Liver (tissue), 9 donors: Measurements from ENCODE around the gene BCAR3. TPM values are rescaled to one million over a fixed set of nuclear protein-coding genes. Genes with fewer than 3 reads are reported as not detected.

Source experiments
- DNase-seq: peaks from one replicate; pipeline ENCODE4 v3.0.0-alpha.2; 2017; ENCODE audit warnings: low spot score
- H3K27ac ChIP-seq, 2 donors: one replicate each; pipeline ENCODE4 v1.7.0; 2013; ENCODE audit warnings: inconsistent platforms in 2 of 2, low read length in 2 of 2, control low read depth in 1 of 2, low read depth in 1 of 2, mild to moderate bottlenecking in 1 of 2
- H3K27me3 ChIP-seq, 4 donors: one replicate each; pipeline versions ENCODE4 v1.6.1 to v1.7.0; 2013; ENCODE audit warnings: low read length in 3 of 4, inconsistent platforms in 1 of 4, mild to moderate bottlenecking in 1 of 4, moderate library complexity in 1 of 4; ENCODE audit not compliant: control insufficient read depth in 4 of 4, insufficient read depth in 4 of 4
- H3K36me3 ChIP-seq, 4 donors: one replicate each; pipeline versions ENCODE4 v1.6.1 to v1.7.0; 2013; ENCODE audit warnings: low read length in 3 of 4, mild to moderate bottlenecking in 3 of 4, low read depth in 1 of 4, moderate library complexity in 1 of 4; ENCODE audit not compliant: control insufficient read depth in 4 of 4, insufficient read depth in 3 of 4
- H3K4me1 ChIP-seq, 4 donors: one replicate each; pipeline versions ENCODE4 v1.6.1 to v1.7.0; 2013; ENCODE audit warnings: low read length in 3 of 4, mild to moderate bottlenecking in 3 of 4, moderate library complexity in 1 of 4; ENCODE audit not compliant: control insufficient read depth in 4 of 4, insufficient read depth in 4 of 4
- H3K4me3 ChIP-seq, 3 donors: one replicate each; pipeline versions ENCODE4 v1.6.1 to v1.7.0; 2013; ENCODE audit warnings: low read length in 3 of 3, control low read depth in 1 of 3, low read depth in 1 of 3, mild to moderate bottlenecking in 1 of 3
- H3K9ac ChIP-seq, 2 donors: one replicate each; pipeline ENCODE4 v1.7.0; 2013; ENCODE audit warnings: low read length in 2 of 2, mild to moderate bottlenecking in 2 of 2, moderate library complexity in 2 of 2, control low read depth in 1 of 2, low read depth in 1 of 2
- H3K9me3 ChIP-seq, 4 donors: one replicate each; pipeline versions ENCODE4 v1.6.1 to v1.7.0; 2013; ENCODE audit warnings: low read length in 3 of 4; ENCODE audit not compliant: control insufficient read depth in 4 of 4
- EGR1 ChIP-seq, 2 donors: IDR thresholded peaks; 2 replicates each; pipeline ENCODE4 v1.6.1; 2016 to 2018; ENCODE audit warnings: antibody characterized with exemption in 2 of 2, low read depth in 2 of 2
- FOXA1 ChIP-seq: IDR thresholded peaks from 2 replicates; pipeline ENCODE4 v1.6.1; 2016; ENCODE audit warnings: antibody characterized with exemption
- GABPA ChIP-seq, 2 donors: IDR thresholded peaks in 1 of 2; conservative IDR thresholded peaks in 1 of 2; 2 replicates each; pipeline ENCODE4 v1.6.1; 2016; ENCODE audit warnings: antibody characterized with exemption in 2 of 2, mild to moderate bottlenecking in 1 of 2, moderate library complexity in 1 of 2
- HNF4A ChIP-seq, 2 donors: conservative IDR thresholded peaks; 2 replicates each; pipeline ENCODE4 v1.6.1; 2016; ENCODE audit warnings: antibody characterized with exemption in 2 of 2, mild to moderate bottlenecking in 2 of 2
- NR2F2 ChIP-seq: IDR thresholded peaks from 2 replicates; pipeline ENCODE4 v1.6.1; 2016; ENCODE audit warnings: antibody characterized with exemption
- RXRA ChIP-seq, 2 donors: IDR thresholded peaks; 2 replicates each; pipeline ENCODE4 v1.6.1; 2017 to 2018; ENCODE audit warnings: antibody characterized with exemption in 2 of 2, mild to moderate bottlenecking in 1 of 2
- SP1 ChIP-seq: IDR thresholded peaks from 2 replicates; pipeline ENCODE4 v1.6.1; 2018; ENCODE audit warnings: antibody characterized with exemption, mild to moderate bottlenecking
- WGBS: extraction: QIAGEN DNeasy Blood & Tissue Kit; methylation state at CpG from one replicate; pipeline ENCODE4 v1.1.7; 2013; 5-methylcytosine and 5-hydroxymethylcytosine counted together
- polyA plus RNA-seq, 2 donors: library from polyadenylated mRNA; stranded (reverse) in 1 of 2; unstranded in 1 of 2; fragments of 200-250 nt in 1 of 2; fragments of >200 nt in 1 of 2; fragmentation: Nextera tagmentation in 1 of 2; extraction: Ambion mirVana in 1 of 2; gene quantifications; one replicate each; pipeline versions ENCODE4 v1.2.1 to v1.2.3, GENCODE V29; 2013 to 2015
- total RNA-seq, 2 donors: library from RNA; depleted of rRNA; stranded (reverse); fragments of >200 nt; gene quantifications; one replicate each; pipeline ENCODE4 v1.2.3, GENCODE V29; 2014
- TF ChIP-seq, protein P1 (sequence below): IDR thresholded peaks from 2 replicates; pipeline ENCODE4 v1.6.1; 2016; ENCODE audit warnings: antibody characterized with exemption, mild to moderate bottlenecking
- TF ChIP-seq, protein P2 (sequence below): IDR thresholded peaks from 2 replicates; pipeline ENCODE4 v1.6.1; 2016; ENCODE audit warnings: antibody characterized with exemption
- TF ChIP-seq, protein P3 (sequence below): fragments of 150-350 bp; IDR thresholded peaks from 2 replicates; pipeline ENCODE4 v1.5.1; 2017; ENCODE audit warnings: improper control_type of control experiment, low read depth, low read length; ENCODE audit not compliant: missing input control
- TF ChIP-seq, protein P4 (sequence below): IDR thresholded peaks from 2 replicates; pipeline ENCODE4 v1.6.1; 2016; ENCODE audit warnings: antibody characterized with exemption
- donor health status: healthy.
- donor health status: healthy.
- donor health status: healthy.
- donor health status: healthy.
- donor health status: healthy.

BCAR3 gene
- total and polyA plus RNA-seq, 4 donors = 2.8 to 10.3 (median 7.7) TPM

DNA sequence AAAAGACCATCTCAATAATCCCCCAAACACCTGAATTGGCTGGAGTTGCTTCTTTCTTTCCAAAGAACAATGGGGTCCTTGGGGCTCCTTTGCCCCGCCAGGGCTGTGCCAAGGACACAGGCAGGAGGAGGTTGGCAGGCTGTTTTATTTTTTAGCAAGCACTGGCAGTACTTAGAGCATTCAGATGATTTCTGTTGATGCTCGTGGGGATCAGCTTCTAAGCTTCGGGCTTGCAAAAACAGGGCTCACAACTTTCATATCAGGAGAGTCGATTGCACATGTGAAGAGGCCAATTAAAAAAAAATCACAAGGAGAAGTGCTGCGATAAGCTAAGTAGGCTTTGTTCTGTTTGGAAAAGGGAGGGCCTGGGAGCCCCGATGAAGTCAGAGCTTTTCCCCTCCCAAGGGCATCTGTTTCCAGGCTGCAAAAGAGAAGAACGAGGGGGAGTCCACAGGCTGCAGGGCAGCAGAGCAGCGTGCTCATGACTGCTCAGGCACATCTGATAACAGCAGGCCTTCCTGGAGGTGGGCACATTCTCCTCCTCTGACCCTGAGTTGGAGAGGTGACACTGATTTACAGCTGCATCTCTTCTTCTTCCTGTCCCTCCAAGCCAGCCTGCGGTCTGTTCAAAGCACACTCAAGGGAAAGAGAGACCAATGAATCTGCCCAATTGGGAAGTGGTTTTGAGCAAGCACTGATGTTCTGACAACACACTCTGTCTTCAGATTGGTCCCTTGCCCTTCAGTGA, 27.3 kb upstream of the BCAR3 start (continued):
- TF ChIP-seq, protein P1, sequence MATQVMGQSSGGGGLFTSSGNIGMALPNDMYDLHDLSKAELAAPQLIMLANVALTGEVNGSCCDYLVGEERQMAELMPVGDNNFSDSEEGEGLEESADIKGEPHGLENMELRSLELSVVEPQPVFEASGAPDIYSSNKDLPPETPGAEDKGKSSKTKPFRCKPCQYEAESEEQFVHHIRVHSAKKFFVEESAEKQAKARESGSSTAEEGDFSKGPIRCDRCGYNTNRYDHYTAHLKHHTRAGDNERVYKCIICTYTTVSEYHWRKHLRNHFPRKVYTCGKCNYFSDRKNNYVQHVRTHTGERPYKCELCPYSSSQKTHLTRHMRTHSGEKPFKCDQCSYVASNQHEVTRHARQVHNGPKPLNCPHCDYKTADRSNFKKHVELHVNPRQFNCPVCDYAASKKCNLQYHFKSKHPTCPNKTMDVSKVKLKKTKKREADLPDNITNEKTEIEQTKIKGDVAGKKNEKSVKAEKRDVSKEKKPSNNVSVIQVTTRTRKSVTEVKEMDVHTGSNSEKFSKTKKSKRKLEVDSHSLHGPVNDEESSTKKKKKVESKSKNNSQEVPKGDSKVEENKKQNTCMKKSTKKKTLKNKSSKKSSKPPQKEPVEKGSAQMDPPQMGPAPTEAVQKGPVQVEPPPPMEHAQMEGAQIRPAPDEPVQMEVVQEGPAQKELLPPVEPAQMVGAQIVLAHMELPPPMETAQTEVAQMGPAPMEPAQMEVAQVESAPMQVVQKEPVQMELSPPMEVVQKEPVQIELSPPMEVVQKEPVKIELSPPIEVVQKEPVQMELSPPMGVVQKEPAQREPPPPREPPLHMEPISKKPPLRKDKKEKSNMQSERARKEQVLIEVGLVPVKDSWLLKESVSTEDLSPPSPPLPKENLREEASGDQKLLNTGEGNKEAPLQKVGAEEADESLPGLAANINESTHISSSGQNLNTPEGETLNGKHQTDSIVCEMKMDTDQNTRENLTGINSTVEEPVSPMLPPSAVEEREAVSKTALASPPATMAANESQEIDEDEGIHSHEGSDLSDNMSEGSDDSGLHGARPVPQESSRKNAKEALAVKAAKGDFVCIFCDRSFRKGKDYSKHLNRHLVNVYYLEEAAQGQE = no peak
- TF ChIP-seq, protein P2, sequence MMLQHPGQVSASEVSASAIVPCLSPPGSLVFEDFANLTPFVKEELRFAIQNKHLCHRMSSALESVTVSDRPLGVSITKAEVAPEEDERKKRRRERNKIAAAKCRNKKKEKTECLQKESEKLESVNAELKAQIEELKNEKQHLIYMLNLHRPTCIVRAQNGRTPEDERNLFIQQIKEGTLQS = no peak
- no peak for TF ChIP-seq EGR1 (IDR thresholded peaks at IDR 0.05; ENCODE audit: low read depth in 2 of 2)

DNA sequence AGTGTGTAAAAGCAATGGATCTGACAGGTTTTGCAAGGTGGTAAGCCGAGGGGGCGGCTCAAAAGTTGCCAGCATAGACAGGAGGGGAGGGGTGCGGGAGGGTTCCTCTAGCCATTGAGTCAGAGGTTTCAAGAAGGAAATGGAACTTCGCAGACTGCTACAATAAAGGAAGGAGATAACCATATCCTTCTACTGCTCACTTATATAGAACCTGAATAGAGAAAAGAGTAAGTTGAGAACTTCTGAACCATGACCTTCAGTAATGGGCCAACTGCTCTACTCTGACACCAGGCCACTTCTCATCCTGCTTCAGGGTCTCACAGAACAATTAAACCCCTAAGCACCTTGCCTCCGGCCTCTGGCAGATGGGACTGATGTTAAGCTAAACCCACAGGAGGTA, 26.3 kb upstream of the BCAR3 start:
- Histone ChIP-seq H3K27me3 (no peaks in the 10 kb centered on the region), H3K4me3 (no peak overlapping the region), H3K9me3 (no peaks in the 10 kb centered on the region), H3K27ac (no peak overlapping the region), H3K9ac (no peak overlapping the region), H3K4me1 (peaks cover 12 to 18% (median 14%) of the 10 kb centered on the region in 4 donors), H3K36me3 (no peaks in the 10 kb centered on the region)
- 82% methylated on average over 5 of the region's 5 CpGs for WGBS
- no peak for DNase-seq
- TF ChIP-seq SP1 (no peak), HNF4A (conservative IDR thresholded peaks at IDR 0.05) (no peak), FOXA1 (no peak), EGR1 (IDR thresholded peaks at IDR 0.05; ENCODE audit: low read depth in 2 of 2) (no peak), RXRA (IDR thresholded peaks at IDR 0.05) (no peak), NR2F2 (no peak), GABPA (IDR thresholded peaks at IDR 0.05 in 1 of 2, conservative IDR thresholded peaks at IDR 0.05 in 1 of 2) (no peak)
- TF ChIP-seq, protein P1 = no peak
- TF ChIP-seq, protein P3, sequence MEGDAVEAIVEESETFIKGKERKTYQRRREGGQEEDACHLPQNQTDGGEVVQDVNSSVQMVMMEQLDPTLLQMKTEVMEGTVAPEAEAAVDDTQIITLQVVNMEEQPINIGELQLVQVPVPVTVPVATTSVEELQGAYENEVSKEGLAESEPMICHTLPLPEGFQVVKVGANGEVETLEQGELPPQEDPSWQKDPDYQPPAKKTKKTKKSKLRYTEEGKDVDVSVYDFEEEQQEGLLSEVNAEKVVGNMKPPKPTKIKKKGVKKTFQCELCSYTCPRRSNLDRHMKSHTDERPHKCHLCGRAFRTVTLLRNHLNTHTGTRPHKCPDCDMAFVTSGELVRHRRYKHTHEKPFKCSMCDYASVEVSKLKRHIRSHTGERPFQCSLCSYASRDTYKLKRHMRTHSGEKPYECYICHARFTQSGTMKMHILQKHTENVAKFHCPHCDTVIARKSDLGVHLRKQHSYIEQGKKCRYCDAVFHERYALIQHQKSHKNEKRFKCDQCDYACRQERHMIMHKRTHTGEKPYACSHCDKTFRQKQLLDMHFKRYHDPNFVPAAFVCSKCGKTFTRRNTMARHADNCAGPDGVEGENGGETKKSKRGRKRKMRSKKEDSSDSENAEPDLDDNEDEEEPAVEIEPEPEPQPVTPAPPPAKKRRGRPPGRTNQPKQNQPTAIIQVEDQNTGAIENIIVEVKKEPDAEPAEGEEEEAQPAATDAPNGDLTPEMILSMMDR = no peak
- TF ChIP-seq, protein P4, sequence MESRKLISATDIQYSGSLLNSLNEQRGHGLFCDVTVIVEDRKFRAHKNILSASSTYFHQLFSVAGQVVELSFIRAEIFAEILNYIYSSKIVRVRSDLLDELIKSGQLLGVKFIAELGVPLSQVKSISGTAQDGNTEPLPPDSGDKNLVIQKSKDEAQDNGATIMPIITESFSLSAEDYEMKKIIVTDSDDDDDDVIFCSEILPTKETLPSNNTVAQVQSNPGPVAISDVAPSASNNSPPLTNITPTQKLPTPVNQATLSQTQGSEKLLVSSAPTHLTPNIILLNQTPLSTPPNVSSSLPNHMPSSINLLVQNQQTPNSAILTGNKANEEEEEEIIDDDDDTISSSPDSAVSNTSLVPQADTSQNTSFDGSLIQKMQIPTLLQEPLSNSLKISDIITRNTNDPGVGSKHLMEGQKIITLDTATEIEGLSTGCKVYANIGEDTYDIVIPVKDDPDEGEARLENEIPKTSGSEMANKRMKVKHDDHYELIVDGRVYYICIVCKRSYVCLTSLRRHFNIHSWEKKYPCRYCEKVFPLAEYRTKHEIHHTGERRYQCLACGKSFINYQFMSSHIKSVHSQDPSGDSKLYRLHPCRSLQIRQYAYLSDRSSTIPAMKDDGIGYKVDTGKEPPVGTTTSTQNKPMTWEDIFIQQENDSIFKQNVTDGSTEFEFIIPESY = no peak
